ENCODE results near the gene PMFBP1.
A peak's percentile ranks its signal among the peaks of the same experiment; 100 is the strongest.

DNA sequence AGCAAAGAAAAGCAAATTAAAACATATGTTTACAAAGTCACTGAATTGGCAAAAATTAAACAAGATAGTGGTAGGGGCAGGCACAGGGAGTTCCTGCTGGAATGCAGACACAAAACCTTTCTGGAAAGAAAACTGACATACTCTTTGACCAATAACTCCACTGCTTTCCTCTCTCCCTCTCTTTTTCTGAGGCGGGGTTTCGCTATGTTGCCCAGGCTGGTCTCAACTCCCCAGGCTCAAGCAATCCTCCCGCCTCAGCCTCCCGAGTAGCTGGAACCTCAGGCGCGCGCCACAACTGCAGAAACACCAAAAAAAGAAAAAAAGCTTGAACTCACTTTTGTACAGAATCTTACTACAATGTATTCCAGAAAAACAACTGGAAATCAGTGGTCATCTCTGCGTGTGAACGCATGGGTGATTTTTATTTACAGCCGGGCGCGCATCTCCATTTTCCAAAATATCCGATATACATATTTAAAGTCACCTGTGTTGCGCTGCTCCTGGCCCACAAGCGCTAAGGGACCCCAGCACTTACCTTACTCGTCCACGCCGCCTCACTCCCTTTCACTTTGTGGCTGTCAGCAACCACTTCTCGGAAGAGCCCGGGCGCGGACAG lies 79.0 kb downstream of the PMFBP1 start:
- no peak for TF ChIP-seq SMARCA5 (IDR thresholded peaks at IDR 0.05)
- no peak for TF ChIP-seq POLR2AphosphoS5 (IDR thresholded peaks at IDR 0.05; ENCODE audit: low read length)
- no peak for TF ChIP-seq BCL11A (IDR thresholded peaks at IDR 0.05; ENCODE audit: low read depth, low read length)
- no peak for TF ChIP-seq TAF1 (IDR thresholded peaks at IDR 0.05; ENCODE audit: borderline replicate concordance, low read depth, low read length)
- TF ChIP-seq, protein P1, sequence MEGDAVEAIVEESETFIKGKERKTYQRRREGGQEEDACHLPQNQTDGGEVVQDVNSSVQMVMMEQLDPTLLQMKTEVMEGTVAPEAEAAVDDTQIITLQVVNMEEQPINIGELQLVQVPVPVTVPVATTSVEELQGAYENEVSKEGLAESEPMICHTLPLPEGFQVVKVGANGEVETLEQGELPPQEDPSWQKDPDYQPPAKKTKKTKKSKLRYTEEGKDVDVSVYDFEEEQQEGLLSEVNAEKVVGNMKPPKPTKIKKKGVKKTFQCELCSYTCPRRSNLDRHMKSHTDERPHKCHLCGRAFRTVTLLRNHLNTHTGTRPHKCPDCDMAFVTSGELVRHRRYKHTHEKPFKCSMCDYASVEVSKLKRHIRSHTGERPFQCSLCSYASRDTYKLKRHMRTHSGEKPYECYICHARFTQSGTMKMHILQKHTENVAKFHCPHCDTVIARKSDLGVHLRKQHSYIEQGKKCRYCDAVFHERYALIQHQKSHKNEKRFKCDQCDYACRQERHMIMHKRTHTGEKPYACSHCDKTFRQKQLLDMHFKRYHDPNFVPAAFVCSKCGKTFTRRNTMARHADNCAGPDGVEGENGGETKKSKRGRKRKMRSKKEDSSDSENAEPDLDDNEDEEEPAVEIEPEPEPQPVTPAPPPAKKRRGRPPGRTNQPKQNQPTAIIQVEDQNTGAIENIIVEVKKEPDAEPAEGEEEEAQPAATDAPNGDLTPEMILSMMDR (IDR thresholded peaks at IDR 0.05 in 2 of 3, conservative IDR thresholded peaks at IDR 0.05 in 1 of 3; ENCODE audit: control insufficient read depth in 2 of 3, extremely low read depth in 1 of 3, insufficient read depth in 1 of 3, low read depth in 3 of 3, low read length in 3 of 3), result 0 out of 6 replicates have a peak, but pooled peaks of 1 of the 3 experiments have one; percentile 4
- no peak for TF ChIP-seq POLR2A (IDR thresholded peaks at IDR 0.05; ENCODE audit: low read depth, low read length)
- TF ChIP-seq SIN3A (IDR thresholded peaks at IDR 0.05; ENCODE audit: low read depth, low read length), result no peak; the same call in 1 of the 2 replicates
- TF ChIP-seq RCOR1 (conservative IDR thresholded peaks at IDR 0.05; ENCODE audit: low read depth, low read length), result no peak
- TF ChIP-seq MEF2A (IDR thresholded peaks at IDR 0.05; ENCODE audit: insufficient read depth, low read depth, low read length), result no peak
- no peak for TF ChIP-seq BHLHE40 (IDR thresholded peaks at IDR 0.05; ENCODE audit: borderline replicate concordance in 1 of 2, low read depth in 2 of 2, low read length in 1 of 2)
- no peak for TF ChIP-seq FOS (IDR thresholded peaks at IDR 0.05; ENCODE audit: borderline replicate concordance, extremely low read depth, insufficient read length)
